ENCODE data around the gene ZNHIT3. TPM values are rescaled to one million over a fixed set of nuclear protein-coding genes. Genes with fewer than 3 reads are reported as not detected.

ZNHIT3 gene
- 10 to 100 TPM; 16.9 to 19.0 TPM for total RNA-seq

GRCh38 chr17:36486204-36487194 is at the start of gene ZNHIT3:
Gene ZNHIT3, plus strand, starts transcription at chr17:36486681. Its CDS starts 19 bp downstream, at chr17:36486700.

GRCh38 chr17:36534840-36535668 is 48.6 kb downstream of the ZNHIT3 start, which contains the start of the genes MYO19 and PIGW:
Gene MYO19, minus strand, starts transcription at chr17:36534868. Its CDS starts 2,330 bp downstream, at chr17:36532538.
Gene PIGW, plus strand, starts transcription at chr17:36534987. Its CDS starts 2,115 bp downstream, at chr17:36537102.

GRCh38 chr17:36544307-36545076 is 58.0 kb downstream of the ZNHIT3 start, which contains the start of gene GGNBP2:
Gene GGNBP2, plus strand, starts transcription at chr17:36544919. Its CDS starts 806 bp downstream, at chr17:36545725.

Small RNAs within 50 kb of the gene (small RNA-seq; reads per million reads assigned to genes)
- 0 reads per million in 2 donors for gene RNA5SP439

Other genes with a start within 250 kb of the ZNHIT3 start
- under 1 TPM in 1 of 2 donors, not detected in 1; under 0.01 TPM for gene TBC1D3I, start 222.1 kb upstream of the ZNHIT3 start, total RNA-seq
- not detected for gene TBC1D3G, start 162.8 kb upstream of the ZNHIT3 start, total RNA-seq
- gene TBC1D3H, start 98.2 kb upstream of the ZNHIT3 start, total RNA-seq = not detected
- 10 to 100 TPM; 42.0 to 96.2 TPM for gene MYO19, start 48.2 kb downstream of the ZNHIT3 start, total RNA-seq
- 10 to 100 TPM in 1 of 2 donors, 1 to 10 TPM in 1; 10.0 to 12.0 TPM for gene PIGW, start 48.3 kb downstream of the ZNHIT3 start, total RNA-seq
- 10 to 100 TPM; 31.7 to 32.6 TPM for gene GGNBP2, start 58.2 kb downstream of the ZNHIT3 start, total RNA-seq
- gene DHRS11, start 105.2 kb downstream of the ZNHIT3 start, total RNA-seq = 1 to 10 TPM; 1.0 to 3.0 TPM
- 1 to 10 TPM; 4.5 to 5.7 TPM for gene MRM1, start 114.9 kb downstream of the ZNHIT3 start, total RNA-seq

Data from melanocyte of skin (primary cell).